ENCODE results near the gene PTAR1.

GRCh38 chr9:69745716-69746437 is 13.9 kb downstream of the PTAR1 start:
- no peak for TF ChIP-seq POLR2A (IDR thresholded peaks at IDR 0.05; ENCODE audit: low read length)
- TF ChIP-seq GATA1 (IDR thresholded peaks at IDR 0.05; ENCODE audit: low read depth, low read length) = no peak
